Parathyroid adenoma (tissue), 2 donors: ENCODE results near the gene IDUA.

ENCODE experiments used
- H2AFZ ChIP-seq: fragments of 300-600 bp; sonication (generic); one replicate; pipeline ENCODE4 v1.7.0; 2017; ENCODE audit warnings: antibody characterized with exemption, mild to moderate bottlenecking
- H3K27ac ChIP-seq: fragments of 300-600 bp; sonication (generic); one replicate; pipeline ENCODE4 v1.7.0; 2017
- H3K27me3 ChIP-seq: fragments of 300-600 bp; sonication (generic); one replicate; pipeline ENCODE4 v1.7.0; 2017; ENCODE audit warnings: low read length; ENCODE audit not compliant: control insufficient read depth, insufficient read depth
- H3K36me3 ChIP-seq: fragments of 300-600 bp; sonication (generic); one replicate; pipeline ENCODE4 v1.7.0; 2017; ENCODE audit warnings: low read length; ENCODE audit not compliant: control insufficient read depth, insufficient read depth
- H3K4me1 ChIP-seq: fragments of 300-600 bp; sonication (generic); one replicate; pipeline ENCODE4 v1.7.0; 2017; ENCODE audit warnings: control low read depth
- H3K4me2 ChIP-seq: fragments of 300-600 bp; sonication (generic); one replicate; pipeline ENCODE4 v1.7.0; 2017; ENCODE audit warnings: low read length
- H3K4me3 ChIP-seq: fragments of 300-600 bp; sonication (generic); one replicate; pipeline ENCODE4 v1.7.0; 2017; ENCODE audit warnings: low read depth, low read length
- H3K79me2 ChIP-seq: fragments of 300-600 bp; sonication (generic); one replicate; pipeline ENCODE4 v1.7.0; 2017; ENCODE audit warnings: control low read depth
- H3K9ac ChIP-seq: fragments of 300-600 bp; sonication (generic); one replicate; pipeline ENCODE4 v1.7.0; 2017; ENCODE audit warnings: mild to moderate bottlenecking
- H3K9me3 ChIP-seq: fragments of 300-600 bp; sonication (generic); one replicate; pipeline ENCODE4 v1.7.0; 2017; ENCODE audit warnings: low read length; ENCODE audit not compliant: control insufficient read depth
- CTCF ChIP-seq: fragments of 300-600 bp; sonication (generic); IDR thresholded peaks from one replicate; pipeline ENCODE4 v1.7.0; 2017; ENCODE audit warnings: antibody characterized with exemption, mild to moderate bottlenecking
- donor health status: primary hyperparathyroidism.

The IDUA gene

DNA sequence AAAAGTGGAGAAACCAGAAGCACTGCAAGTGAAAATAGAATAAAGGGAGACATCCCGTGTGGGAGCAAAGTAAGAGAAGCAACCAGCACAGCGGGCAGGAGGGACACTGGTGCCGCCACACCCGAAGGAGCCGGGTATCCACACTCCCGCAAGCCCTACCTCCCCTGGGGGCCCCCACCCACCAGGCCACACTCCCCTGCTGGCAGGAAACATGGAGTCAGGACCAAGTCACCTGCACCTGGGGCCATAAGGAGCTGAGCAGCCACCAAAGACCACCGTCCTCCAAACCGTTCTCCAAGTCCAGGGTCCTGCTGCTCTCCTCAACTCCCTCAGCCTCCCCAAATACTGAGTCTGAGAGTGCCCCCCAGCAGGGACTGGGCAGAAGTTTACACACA is 55.1 kb downstream of the IDUA start:
- Histone ChIP-seq H3K27ac (no peak overlapping the region), H3K9me3 (no peaks in the 10 kb centered on the region), H3K4me3 (no peak overlapping the region), H3K27me3 (peaks cover 4% of the 10 kb centered on the region), H3K36me3 (no peaks in the 10 kb centered on the region), H3K4me2 (peak overlapping the region; percentile 36), H3K4me1 (no peaks in the 10 kb centered on the region), H3K79me2 (no peaks in the 10 kb centered on the region), H3K9ac (no peak overlapping the region), H2AFZ (no peak overlapping the region)
- no peak for TF ChIP-seq CTCF

DNA sequence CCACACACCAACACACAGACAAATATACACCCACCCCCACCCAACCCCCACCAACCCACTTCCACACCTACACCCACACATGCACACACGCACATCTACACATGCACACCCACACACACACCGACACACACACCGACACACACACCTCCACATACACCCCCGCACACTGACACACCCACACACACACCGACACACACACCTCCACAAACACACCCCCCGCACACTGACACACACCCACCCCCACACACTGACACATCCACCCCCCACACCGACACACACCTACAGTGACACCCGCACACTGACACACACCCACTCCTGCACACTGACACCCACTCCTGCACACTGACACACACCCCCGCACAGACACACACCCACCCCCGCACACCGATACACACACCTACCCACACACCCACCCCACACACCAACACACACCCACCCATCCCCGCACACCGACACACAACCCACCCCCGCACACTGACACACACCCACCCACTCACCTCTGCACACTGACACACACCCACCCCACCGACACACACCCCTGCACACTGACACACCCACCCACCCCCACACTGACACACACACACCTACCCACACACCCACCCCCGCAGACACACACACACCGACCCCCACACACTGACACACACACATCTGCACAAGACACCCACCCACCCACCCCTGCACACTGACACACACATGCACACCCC is 55.7 kb downstream of the IDUA start:
- TF ChIP-seq CTCF, result no peak
- Histone ChIP-seq H2AFZ (no peak overlapping the region), H3K4me1 (no peaks in the 10 kb centered on the region), H3K4me2 (no peak overlapping the region), H3K4me3 (no peak overlapping the region), H3K9ac (no peak overlapping the region), H3K27me3 (peaks cover 4% of the 10 kb centered on the region), H3K27ac (no peak overlapping the region), H3K36me3 (no peaks in the 10 kb centered on the region), H3K79me2 (no peaks in the 10 kb centered on the region), H3K9me3 (no peaks in the 10 kb centered on the region)

DNA sequence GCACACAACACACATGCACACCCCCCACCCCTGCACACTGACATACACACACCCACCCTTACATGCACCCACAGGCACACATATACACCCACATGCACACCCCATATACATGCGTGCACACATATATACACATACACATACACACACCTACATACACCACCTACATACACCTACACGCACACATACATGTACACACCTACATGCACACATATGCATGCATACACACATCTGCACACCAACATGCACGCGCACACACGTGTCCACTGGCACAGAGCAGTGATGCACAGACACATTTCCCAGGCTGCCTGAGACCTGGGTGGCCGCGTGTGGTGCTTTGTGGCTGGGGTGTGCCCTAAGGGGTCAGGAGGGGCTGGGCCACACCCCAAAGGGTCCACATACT is 56.3 kb downstream of the IDUA start:
- Histone ChIP-seq H3K9me3 (no peaks in the 10 kb centered on the region), H3K27me3 (peaks cover 4% of the 10 kb centered on the region), H3K79me2 (no peaks in the 10 kb centered on the region), H3K4me2 (no peak overlapping the region), H3K9ac (no peak overlapping the region), H3K27ac (no peak overlapping the region), H3K4me1 (no peaks in the 10 kb centered on the region), H2AFZ (no peak overlapping the region), H3K36me3 (no peaks in the 10 kb centered on the region), H3K4me3 (no peak overlapping the region)
- no peak for TF ChIP-seq CTCF

DNA sequence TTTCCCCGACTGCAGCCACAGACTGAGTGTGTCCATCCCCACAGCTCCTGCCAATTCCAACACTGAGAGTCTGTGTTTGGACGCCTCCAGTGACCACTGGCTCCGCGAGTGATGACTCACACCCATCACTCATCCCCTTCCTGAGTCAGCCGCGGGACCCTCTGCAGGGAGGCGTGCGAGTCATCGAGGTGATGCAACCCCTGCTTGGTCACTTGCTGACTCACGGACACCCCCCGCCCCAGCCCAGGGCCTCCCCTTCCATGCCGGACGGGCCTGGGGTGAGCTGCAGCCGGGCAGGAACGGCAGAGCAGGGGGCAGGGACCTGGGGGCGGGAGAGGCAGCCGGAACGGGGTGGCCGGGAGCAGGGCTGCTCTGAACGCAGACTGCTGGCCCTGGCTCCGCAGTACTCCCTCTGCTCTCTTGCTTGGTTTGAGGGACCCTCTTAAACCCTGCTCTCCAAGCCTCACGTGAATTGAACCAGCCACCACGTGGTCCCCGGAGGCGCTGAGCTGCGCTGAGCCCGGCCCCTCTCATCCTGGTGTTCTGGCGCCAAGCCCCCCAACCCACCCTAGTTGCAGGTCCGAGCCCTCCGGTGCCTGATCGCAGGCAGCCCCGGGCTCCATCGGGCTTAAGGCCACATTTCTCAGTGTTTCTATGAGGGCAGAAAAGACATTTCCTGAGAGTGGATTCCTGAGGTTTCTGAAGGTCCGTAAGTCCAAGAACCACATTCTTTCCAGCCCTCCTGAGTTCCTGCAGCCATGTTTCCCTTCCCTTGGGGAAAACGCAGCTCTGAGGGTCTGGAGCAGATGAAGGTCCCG is 57.0 kb downstream of the IDUA start:
- H2AFZ ChIP-seq, result no peak overlapping the region
- H3K36me3 ChIP-seq, result no peaks in the 10 kb centered on the region
- no peak overlapping the region for H3K4me2 ChIP-seq
- no peaks in the 10 kb centered on the region for H3K4me1 ChIP-seq
- H3K4me3 ChIP-seq, result no peak overlapping the region
- no peak overlapping the region for H3K27ac ChIP-seq
- H3K9ac ChIP-seq, result no peak overlapping the region
- H3K27me3 ChIP-seq, result peaks cover 4% of the 10 kb centered on the region
- H3K9me3 ChIP-seq, result no peaks in the 10 kb centered on the region
- no peaks in the 10 kb centered on the region for H3K79me2 ChIP-seq
- no peak for TF ChIP-seq CTCF
